ENCODE data around the gene TBC1D22A. TPM values are rescaled to one million over a fixed set of nuclear protein-coding genes. Genes with fewer than 3 reads are reported as not detected.

TBC1D22A gene
- total RNA-seq, 1 experiment from 2014 or later: 14.3 TPM

DNA sequence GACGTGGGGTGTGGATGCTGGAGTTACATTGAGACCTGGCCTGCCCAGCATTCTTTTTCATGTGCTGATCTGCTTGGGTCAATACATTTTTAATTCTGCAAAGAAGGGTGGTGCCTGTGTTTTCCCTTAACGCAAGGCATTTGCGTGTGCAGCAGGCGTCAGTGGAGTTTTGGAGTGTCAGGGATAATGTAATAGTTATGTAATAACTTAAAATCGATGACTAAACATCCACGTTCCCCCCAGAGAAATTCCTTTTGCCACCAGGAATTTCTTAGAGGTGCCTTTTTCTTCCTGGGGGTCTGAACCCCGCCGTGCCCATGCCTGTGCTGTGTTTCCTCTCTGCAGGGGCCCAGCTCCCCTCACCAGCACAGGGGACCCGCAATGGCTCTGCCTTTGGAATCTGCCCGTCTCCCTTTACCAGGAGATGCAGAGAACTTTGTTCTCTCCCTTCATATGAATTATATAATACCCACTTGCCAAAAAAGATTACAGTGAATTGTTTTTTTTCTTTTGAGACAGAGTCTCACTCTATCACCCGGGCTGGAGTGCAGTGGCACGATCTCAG lies 62.6 kb downstream of the TBC1D22A start:
- no peak overlapping the region for H2AFZ ChIP-seq (ENCODE audit: low read length)
- no peak overlapping the region for H3K4me3 ChIP-seq (ENCODE audit: low read length)
- POLR2A ChIA-PET (ENCODE audit: unreplicated experiment): no interaction called here
- TF ChIP-seq EZH2phosphoT487 (IDR thresholded peaks at IDR 0.05; ENCODE audit: borderline replicate concordance, low read length): no peak
- TF ChIP-seq, protein P1, sequence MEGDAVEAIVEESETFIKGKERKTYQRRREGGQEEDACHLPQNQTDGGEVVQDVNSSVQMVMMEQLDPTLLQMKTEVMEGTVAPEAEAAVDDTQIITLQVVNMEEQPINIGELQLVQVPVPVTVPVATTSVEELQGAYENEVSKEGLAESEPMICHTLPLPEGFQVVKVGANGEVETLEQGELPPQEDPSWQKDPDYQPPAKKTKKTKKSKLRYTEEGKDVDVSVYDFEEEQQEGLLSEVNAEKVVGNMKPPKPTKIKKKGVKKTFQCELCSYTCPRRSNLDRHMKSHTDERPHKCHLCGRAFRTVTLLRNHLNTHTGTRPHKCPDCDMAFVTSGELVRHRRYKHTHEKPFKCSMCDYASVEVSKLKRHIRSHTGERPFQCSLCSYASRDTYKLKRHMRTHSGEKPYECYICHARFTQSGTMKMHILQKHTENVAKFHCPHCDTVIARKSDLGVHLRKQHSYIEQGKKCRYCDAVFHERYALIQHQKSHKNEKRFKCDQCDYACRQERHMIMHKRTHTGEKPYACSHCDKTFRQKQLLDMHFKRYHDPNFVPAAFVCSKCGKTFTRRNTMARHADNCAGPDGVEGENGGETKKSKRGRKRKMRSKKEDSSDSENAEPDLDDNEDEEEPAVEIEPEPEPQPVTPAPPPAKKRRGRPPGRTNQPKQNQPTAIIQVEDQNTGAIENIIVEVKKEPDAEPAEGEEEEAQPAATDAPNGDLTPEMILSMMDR (conservative IDR thresholded peaks at IDR 0.05; ENCODE audit: low read depth, low read length): no peak
- no peak for TF ChIP-seq EZH2 (IDR thresholded peaks at IDR 0.05; ENCODE audit: low read length, unreplicated experiment)
- H3K9ac ChIP-seq (ENCODE audit: low read length): no peak overlapping the region
- H3K27ac ChIP-seq (ENCODE audit: low read length): no peak overlapping the region
- H3K27me3 ChIP-seq (ENCODE audit: low read length): no peaks in the 10 kb centered on the region
- H3F3A ChIP-seq (ENCODE audit: low read length, unreplicated experiment): peaks cover 17% of the 10 kb centered on the region
- no peaks in the 10 kb centered on the region for H3K9me3 ChIP-seq (ENCODE audit: low read length)
- CTCF ChIA-PET: no interaction called here
- ATAC-seq (no peak), DNase-seq (no peak)
- peaks cover 28% of the 10 kb centered on the region for H3K79me2 ChIP-seq (ENCODE audit: low read length)
- peaks cover 27% of the 10 kb centered on the region for H3K4me1 ChIP-seq (ENCODE audit: insufficient read depth, low read length)
- no peaks in the 10 kb centered on the region for H3K36me3 ChIP-seq (ENCODE audit: low read depth, low read length)
- intact Hi-C loops (cut with micrococcal nuclease): no loop called here
- H3K4me2 ChIP-seq (ENCODE audit: low read length): no peak overlapping the region
- BruUV-seq (replicated peaks): no TSS peak
- H3K9me2 ChIP-seq (replicated peaks; ENCODE audit: low read length): no peaks in the 10 kb centered on the region
- no peaks in the 10 kb centered on the region for H4K20me1 ChIP-seq (ENCODE audit: low read length)

DNA sequence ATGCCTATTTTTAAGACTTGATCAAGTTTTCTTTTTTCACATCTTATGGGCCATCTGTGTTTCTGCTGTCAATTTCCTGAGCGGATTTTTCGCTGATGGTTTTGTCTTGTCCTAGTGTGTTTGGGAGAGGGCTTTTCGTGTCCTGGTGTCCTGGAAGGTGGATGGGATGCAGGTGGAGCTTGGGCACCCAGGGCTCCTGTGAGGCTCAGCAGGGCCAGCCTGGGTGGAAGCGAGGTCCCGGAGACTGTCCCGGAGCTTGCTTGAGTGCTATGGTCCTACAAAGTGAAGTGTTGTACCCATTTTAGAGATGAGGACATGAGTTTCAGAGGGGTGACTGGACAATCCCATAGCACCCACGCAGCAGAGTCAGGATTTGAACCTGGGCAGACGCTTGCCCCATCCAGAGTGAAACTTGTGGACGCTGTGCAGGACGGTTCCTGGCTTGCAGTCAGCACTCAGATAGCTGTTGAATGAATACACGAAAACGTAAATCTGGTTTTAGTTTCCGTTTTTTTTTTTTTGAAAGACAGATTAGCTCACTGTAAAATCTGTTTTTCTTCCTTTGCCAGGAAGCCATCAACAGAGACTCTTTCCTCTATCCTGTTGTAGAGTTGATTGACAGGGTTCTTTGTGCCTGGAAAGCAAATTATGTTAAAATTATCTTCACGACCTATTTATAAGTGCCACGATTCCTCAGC lies 64.1 kb downstream of the TBC1D22A start:
- H3K79me2 ChIP-seq (ENCODE audit: low read length): peaks cover 23% of the 10 kb centered on the region
- no peak overlapping the region for H3K4me2 ChIP-seq (ENCODE audit: low read length)
- no peak overlapping the region for H3K9ac ChIP-seq (ENCODE audit: low read length)
- peaks cover 17% of the 10 kb centered on the region for H3F3A ChIP-seq (ENCODE audit: low read length, unreplicated experiment)
- H2AFZ ChIP-seq (ENCODE audit: low read length): no peak overlapping the region
- H3K9me2 ChIP-seq (replicated peaks; ENCODE audit: low read length): no peaks in the 10 kb centered on the region
- ATAC-seq (no peak), DNase-seq (no peak)
- H3K9me3 ChIP-seq (ENCODE audit: low read length): no peaks in the 10 kb centered on the region
- no TSS peak for BruUV-seq (replicated peaks)
- TF ChIP-seq, protein P1 (conservative IDR thresholded peaks at IDR 0.05; ENCODE audit: low read depth, low read length): no peak
- TF ChIP-seq EZH2 (IDR thresholded peaks at IDR 0.05; ENCODE audit: low read length, unreplicated experiment): no peak
- TF ChIP-seq EZH2phosphoT487 (IDR thresholded peaks at IDR 0.05; ENCODE audit: borderline replicate concordance, low read length): no peak
- CTCF ChIA-PET: no interaction called here
- H4K20me1 ChIP-seq (ENCODE audit: low read length): no peaks in the 10 kb centered on the region
- no peaks in the 10 kb centered on the region for H3K36me3 ChIP-seq (ENCODE audit: low read depth, low read length)
- intact Hi-C loops (cut with micrococcal nuclease): no loop called here
- H3K4me3 ChIP-seq (ENCODE audit: low read length): no peak overlapping the region
- H3K4me1 ChIP-seq (ENCODE audit: insufficient read depth, low read length): peaks cover 43% of the 10 kb centered on the region
- no peak overlapping the region for H3K27ac ChIP-seq (ENCODE audit: low read length)
- POLR2A ChIA-PET (ENCODE audit: unreplicated experiment): no interaction called here
- H3K27me3 ChIP-seq (ENCODE audit: low read length): no peaks in the 10 kb centered on the region

DNA sequence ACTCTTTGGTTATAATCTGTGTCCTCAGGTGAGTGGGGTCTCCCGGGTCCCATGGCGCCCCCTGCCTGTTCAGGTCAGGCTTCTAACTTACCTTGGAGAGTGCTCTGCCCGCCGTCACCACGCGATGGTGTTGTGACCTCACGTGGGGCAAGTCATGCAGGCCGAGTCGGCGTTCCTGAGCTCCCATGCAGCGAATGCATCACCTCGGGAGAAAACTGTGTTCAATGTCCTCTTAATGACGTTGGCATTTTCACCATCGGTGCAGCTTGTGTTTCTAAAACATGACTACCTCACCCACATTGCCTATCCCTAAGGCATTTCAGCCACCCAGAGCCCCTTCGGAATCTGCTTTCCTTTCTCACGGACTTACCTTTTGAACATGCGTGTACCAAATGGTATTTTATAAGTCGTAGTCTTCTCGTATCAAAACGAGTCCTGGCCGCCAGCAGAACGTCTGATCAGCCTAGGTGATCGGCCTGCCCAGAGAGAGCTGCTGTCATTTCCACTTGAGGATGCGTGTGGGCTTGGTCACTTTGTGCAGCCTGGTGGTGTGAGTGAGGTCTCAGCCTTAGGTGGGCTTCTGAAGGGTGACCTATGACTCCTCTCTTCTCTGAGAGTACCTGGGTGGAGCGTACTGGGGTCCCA lies 64.8 kb downstream of the TBC1D22A start:
- H2AFZ ChIP-seq (ENCODE audit: low read length): no peak overlapping the region
- no peak for ATAC-seq
- H3K79me2 ChIP-seq (ENCODE audit: low read length): peaks cover 28% of the 10 kb centered on the region
- no peak overlapping the region for H3K9ac ChIP-seq (ENCODE audit: low read length)
- ChIA-PET CTCF (no interaction called here), POLR2A (ENCODE audit: unreplicated experiment) (no interaction called here)
- H4K20me1 ChIP-seq (ENCODE audit: low read length): no peaks in the 10 kb centered on the region
- no peaks in the 10 kb centered on the region for H3K9me3 ChIP-seq (ENCODE audit: low read length)
- no peak overlapping the region for H3K4me3 ChIP-seq (ENCODE audit: low read length)
- no peak for DNase-seq
- no TSS peak for BruUV-seq (replicated peaks)
- TF ChIP-seq EZH2phosphoT487 (IDR thresholded peaks at IDR 0.05; ENCODE audit: borderline replicate concordance, low read length) (no peak), EZH2 (IDR thresholded peaks at IDR 0.05; ENCODE audit: low read length, unreplicated experiment) (no peak)
- TF ChIP-seq, protein P1 (conservative IDR thresholded peaks at IDR 0.05; ENCODE audit: low read depth, low read length): peak; percentile 40; the same call in 1 of the 2 replicates
- peak overlapping the region; percentile 99 for H3K27ac ChIP-seq (ENCODE audit: low read length)
- intact Hi-C loops (cut with micrococcal nuclease): no loop called here
- H3K4me2 ChIP-seq (ENCODE audit: low read length): no peak overlapping the region
- peaks cover 17% of the 10 kb centered on the region for H3F3A ChIP-seq (ENCODE audit: low read length, unreplicated experiment)
- H3K36me3 ChIP-seq (ENCODE audit: low read depth, low read length): no peaks in the 10 kb centered on the region
- H3K4me1 ChIP-seq (ENCODE audit: insufficient read depth, low read length): peaks cover 43% of the 10 kb centered on the region
- no peaks in the 10 kb centered on the region for H3K27me3 ChIP-seq (ENCODE audit: low read length)
- no peaks in the 10 kb centered on the region for H3K9me2 ChIP-seq (replicated peaks; ENCODE audit: low read length)

All from PC-3 (cell line).